M059J (cell line): ENCODE results near the gene ARHGAP18. TPM values are rescaled to one million over a fixed set of nuclear protein-coding genes. Genes with fewer than 3 reads are reported as not detected.

Experiments
- DNase-seq: peaks from one replicate; pipeline ENCODE4 v3.0.0-alpha.2; 2012; ENCODE audit warnings: low read depth
- total RNA-seq: library from RNA; depleted of rRNA; stranded (reverse); fragments of >200 nt; shearing (Covaris generic); gene quantifications from 2 replicates; pipeline ENCODE4 v1.2.3, GENCODE V29; 2014

ARHGAP18 gene
- total RNA-seq, 1 experiment from 2014 or later: 31.2 TPM

DNA sequence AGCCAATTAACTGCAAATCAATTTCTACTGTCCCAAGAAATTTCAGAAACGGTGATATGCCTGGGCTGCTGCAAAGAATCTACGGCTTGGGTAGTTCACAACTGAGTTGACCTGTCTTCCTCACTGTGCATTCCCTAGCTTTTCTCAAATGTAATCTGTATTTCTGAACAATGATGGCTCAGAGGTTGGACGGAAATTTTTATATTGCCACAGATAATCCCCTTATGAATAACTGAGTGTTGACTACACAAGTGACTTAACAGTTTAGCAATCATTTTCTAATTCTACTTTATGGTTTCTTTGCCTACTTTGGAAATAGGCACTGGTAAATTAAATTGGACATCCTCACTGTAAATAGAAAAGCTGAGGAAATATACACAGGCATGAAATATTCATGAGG is 94.5 kb downstream of the ARHGAP18 start:
- no peak for DNase-seq

DNA sequence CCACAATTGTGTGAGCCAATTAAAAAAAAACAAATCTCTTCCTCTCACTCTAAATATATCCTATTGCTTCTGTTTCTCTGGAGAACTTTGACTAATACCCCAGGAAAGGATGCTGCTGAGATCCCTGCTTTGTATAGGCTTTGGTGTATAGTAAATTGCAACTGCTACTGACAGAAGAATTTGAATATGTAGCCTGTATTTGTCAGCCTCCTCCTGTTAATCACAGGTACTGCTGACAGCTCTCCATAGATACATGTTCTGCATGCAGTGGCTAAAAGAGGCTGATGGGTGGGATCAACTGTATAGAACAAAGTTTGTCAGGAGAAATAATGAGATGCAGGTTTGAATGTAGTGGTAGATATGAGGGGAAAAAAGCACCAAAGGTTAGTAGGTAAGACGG is 95.0 kb downstream of the ARHGAP18 start:
- no peak for DNase-seq

DNA sequence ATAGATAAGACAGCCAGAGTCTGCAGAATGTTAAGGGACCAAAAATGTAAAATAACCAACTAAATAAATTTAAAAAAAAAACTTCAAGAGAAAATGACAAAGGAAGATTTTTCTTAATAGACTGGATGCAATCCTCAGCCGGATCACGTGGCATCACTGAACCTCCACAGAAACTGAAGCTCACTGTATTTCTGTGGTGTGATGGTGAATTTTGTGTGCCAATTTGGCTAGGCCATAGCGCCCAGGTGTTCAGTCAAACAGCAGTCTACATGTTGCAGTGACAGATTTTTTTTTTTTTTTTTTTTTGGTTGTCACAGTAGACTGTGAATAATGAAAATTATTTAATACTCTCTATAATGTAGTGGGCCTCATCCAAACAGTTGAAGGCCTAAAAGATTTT is 95.5 kb downstream of the ARHGAP18 start:
- no peak for DNase-seq

GRCh38 chr6:129612440-129612839 is 97.5 kb downstream of the ARHGAP18 start:
- DNase-seq: no peak

GRCh38 chr6:129609635-129610034 is 100.3 kb downstream of the ARHGAP18 start:
- no peak for DNase-seq

- DNase-seq: no peak
Measured at GRCh38 chr6:129608886-129609537, 101.0 kb downstream of the ARHGAP18 start.

DNA sequence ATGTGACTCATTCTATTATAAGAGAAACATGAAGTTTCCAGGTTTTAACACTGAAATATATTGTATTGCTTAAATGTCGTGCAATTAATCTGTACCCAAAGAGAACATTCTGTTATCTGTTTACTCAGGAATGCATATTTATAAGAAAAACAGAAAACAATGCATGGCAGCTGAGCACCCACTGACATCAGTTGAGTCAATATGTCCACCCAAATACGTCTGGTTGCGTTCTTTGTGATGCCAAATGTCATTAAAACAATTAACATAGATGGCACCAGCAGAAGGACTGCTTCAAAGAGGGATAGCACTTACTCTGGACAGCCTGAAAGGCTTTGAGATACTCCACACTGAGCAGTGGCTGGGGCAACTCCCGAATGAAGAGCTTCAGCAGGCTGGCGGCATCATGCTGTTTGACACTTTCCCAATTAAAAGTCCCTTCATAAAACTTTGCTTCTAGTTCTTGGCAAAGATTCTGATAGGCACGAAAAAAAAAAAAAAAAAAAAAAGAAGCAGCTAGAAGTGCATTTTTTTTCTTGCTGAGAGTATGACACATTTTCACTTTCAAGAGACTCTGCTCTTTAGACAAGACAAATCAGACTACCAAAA is 102.3 kb downstream of the ARHGAP18 start:
- peak; percentile 64 for DNase-seq

- DNase-seq: peak; percentile 80
Measured at GRCh38 chr6:129606664-129607063, 103.3 kb downstream of the ARHGAP18 start.

GRCh38 chr6:129605967-129606366 is 104.0 kb downstream of the ARHGAP18 start:
- no peak for DNase-seq

- no peak for DNase-seq
Measured at GRCh38 chr6:129605095-129605494, 104.9 kb downstream of the ARHGAP18 start.

DNA sequence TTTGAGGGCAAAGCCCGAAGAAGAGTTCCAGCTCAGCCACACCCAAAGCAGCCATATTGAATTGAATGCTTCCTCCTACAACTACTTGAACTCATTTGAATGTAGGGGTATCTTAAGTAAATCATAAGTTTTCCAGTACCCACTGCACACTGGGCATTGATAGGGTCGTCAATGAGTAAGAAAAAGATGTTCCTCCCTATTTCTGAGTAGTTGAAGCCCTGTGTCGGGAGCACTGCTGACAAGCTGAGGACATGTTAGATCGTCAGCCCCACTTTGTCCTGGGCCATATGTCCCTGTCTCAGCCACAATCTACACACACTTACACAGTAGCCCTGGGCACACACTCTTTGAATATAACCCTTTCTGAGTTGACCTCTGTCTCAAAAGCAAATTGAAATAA is 105.7 kb downstream of the ARHGAP18 start:
- DNase-seq: no peak

GRCh38 chr6:129603741-129604140 is 106.2 kb downstream of the ARHGAP18 start:
- no peak for DNase-seq

- no peak for DNase-seq
Measured at GRCh38 chr6:129601323-129601722, 108.7 kb downstream of the ARHGAP18 start.

DNA sequence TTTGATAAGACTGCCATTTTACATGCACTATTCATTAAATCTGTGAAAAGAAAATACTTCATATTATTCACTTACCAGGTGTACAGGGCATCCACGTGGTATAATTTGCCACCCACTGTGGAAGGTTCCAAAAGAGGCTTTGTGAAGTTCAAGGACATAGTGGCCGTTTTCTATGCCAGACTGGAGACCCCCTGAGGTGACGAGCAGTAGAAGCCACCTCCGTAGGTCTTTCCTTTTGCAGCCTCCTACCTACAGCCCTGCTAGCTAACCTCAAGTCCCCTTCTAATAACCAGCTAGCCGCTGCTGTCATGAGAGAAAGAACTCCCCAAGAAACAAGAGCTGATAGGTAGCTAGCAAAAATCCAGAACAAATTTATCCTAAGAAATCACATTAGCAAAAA is 110.5 kb downstream of the ARHGAP18 start:
- no peak for DNase-seq

GRCh38 chr6:129598244-129599187 is 111.5 kb downstream of the ARHGAP18 start:
- peak; percentile 73 for DNase-seq

DNA sequence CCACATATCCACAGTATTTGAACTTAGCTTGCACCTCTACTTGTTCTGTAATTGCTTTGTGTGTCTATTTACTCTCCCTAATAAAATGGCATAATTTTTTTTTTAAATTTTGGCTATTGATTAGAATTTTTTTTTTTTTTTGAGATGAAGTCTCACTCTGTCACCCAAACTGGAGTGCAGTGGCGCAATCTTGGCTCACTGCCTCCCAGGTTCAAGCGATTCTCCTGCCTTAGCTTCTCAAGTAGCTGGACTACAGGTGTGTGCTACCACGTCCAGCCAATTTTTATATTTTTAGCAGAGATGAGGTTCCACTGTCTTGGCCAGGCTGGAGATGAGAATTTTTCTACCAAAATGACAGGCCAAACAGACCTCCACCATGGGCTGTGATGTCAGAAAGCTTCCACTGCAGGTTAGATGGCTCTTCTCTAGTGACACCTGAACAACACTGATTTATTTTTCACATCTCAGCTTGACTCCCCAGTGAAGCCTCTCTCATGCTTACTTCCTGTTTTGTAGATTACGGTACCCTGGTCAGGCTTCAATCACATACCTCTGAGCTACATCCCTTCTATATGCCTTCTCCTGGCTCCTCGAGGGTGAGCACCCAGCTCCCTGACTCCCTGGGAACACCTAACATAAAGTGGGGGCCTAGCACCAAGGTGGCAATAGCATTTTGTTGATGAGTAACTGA is 112.8 kb downstream of the ARHGAP18 start:
- no peak for DNase-seq

- DNase-seq: no peak
Measured at GRCh38 chr6:129596522-129596921, 113.5 kb downstream of the ARHGAP18 start.

DNA sequence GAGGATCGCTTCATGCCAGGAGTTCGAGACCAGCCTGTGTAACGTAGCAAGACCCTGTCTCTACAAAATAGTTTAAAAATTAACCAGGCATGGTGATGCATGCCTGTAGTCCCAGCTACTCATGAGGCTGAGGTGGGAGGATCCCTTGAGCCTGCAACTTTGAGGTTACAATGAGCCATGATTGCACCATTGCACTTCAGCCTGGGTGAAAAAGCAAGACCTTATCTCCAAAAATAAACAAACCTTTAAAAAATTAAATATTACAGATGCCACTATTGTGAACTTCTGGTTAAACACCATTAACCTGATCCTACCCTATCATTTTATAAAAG is 116.8 kb downstream of the ARHGAP18 start:
- peak; percentile 72 for DNase-seq

- peak; percentile 74 for DNase-seq
Measured at GRCh38 chr6:129592516-129593232, 117.3 kb downstream of the ARHGAP18 start.

GRCh38 chr6:129590408-129591022 is 119.5 kb downstream of the ARHGAP18 start:
- peak; percentile 94 for DNase-seq

DNA sequence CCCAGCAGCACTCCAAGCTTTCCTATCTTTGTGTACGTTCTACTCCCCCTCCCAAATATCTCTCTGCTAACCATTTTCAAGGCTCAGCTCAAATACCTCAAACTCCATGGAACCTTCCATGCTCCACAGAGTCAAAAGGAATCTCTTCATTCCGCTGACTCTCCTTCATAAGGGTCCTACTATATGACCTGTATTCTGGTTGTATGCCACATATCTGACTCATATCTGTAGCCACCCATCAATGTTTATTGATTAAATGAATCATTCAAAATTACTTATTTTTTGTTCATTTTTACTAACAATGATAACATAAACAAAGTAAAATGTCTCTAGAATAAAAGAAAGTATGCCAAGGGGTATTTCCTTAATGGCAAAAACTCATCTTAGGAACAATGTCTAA is 123.2 kb downstream of the ARHGAP18 start:
- DNase-seq: no peak
